M059J (cell line): ENCODE results near the gene GPR153. TPM values are rescaled to one million over a fixed set of nuclear protein-coding genes. Genes with fewer than 3 reads are reported as not detected.

ENCODE experiments used
- DNase-seq: peaks from one replicate; pipeline ENCODE4 v3.0.0-alpha.2; 2012; ENCODE audit warnings: low read depth
- total RNA-seq: library from RNA; depleted of rRNA; stranded (reverse); fragments of >200 nt; shearing (Covaris generic); gene quantifications from 2 replicates; pipeline ENCODE4 v1.2.3, GENCODE V29; 2014

The GPR153 gene
- total RNA-seq, 1 experiment from 2014 or later = 9.1 TPM

GRCh38 chr1:6287029-6287428, 26.1 kb upstream of the GPR153 start:
- DNase-seq = no peak

- DNase-seq = no peak
These were observed 25.4 kb upstream of the GPR153 start for GRCh38 chr1:6286266-6286665.

GRCh38 chr1:6285336-6285735, 24.4 kb upstream of the GPR153 start:
- DNase-seq = no peak

- DNase-seq = no peak
These were observed 21.8 kb upstream of the GPR153 start for GRCh38 chr1:6282577-6283270.

GRCh38 chr1:6281511-6282402, 20.9 kb upstream of the GPR153 start:
- DNase-seq = no peak

GRCh38 chr1:6280761-6281451, 20.0 kb upstream of the GPR153 start:
- no peak for DNase-seq

- no peak for DNase-seq
These were observed 18.9 kb upstream of the GPR153 start for GRCh38 chr1:6279613-6280383.

- DNase-seq = no peak
These were observed 18.2 kb upstream of the GPR153 start for GRCh38 chr1:6279066-6279465.

- DNase-seq = no peak
These were observed 17.4 kb upstream of the GPR153 start for GRCh38 chr1:6278263-6278662.

- no peak for DNase-seq
These were observed 16.1 kb upstream of the GPR153 start for GRCh38 chr1:6276811-6277555.

- no peak for DNase-seq
These were observed 15.2 kb upstream of the GPR153 start for GRCh38 chr1:6275826-6276782.

- no peak for DNase-seq
These were observed 13.8 kb upstream of the GPR153 start for GRCh38 chr1:6274622-6275139.

GRCh38 chr1:6274102-6274501, 13.2 kb upstream of the GPR153 start:
- DNase-seq = no peak

- peak; percentile 87 for DNase-seq
These were observed 12.5 kb upstream of the GPR153 start for GRCh38 chr1:6273380-6273891.

GRCh38 chr1:6272868-6273267, 12.0 kb upstream of the GPR153 start:
- no peak for DNase-seq

GRCh38 chr1:6272452-6272851, 11.6 kb upstream of the GPR153 start:
- DNase-seq = no peak

- DNase-seq = no peak
These were observed 10.7 kb upstream of the GPR153 start for GRCh38 chr1:6271554-6271953.

GRCh38 chr1:6271006-6271405, 10.1 kb upstream of the GPR153 start:
- DNase-seq = no peak

GRCh38 chr1:6270401-6270800, 9.5 kb upstream of the GPR153 start:
- no peak for DNase-seq
